Chondrocyte (in vitro differentiated cells): ENCODE data around the gene SLK. TPM values are rescaled to one million over a fixed set of nuclear protein-coding genes. Genes with fewer than 3 reads are reported as not detected.
A peak's percentile ranks its signal among the peaks of the same experiment; 100 is the strongest.

Experiments
- DNase-seq: peaks from one replicate; pipeline ENCODE4 v3.0.0; 2021; ENCODE audit warnings: mixed read lengths, low spot score
- H3K27ac Mint-ChIP-seq: one replicate; pipeline ENCODE4 v1.8.0; 2021; ENCODE audit warnings: mild to moderate bottlenecking, moderate library complexity, mixed read lengths; ENCODE audit not compliant: unreplicated experiment
- H3K27me3 Mint-ChIP-seq: 2 replicates; pipeline ENCODE4 v1.8.0; 2021; ENCODE audit warnings: low read depth, mixed read lengths
- H3K36me3 Mint-ChIP-seq: 2 replicates; pipeline ENCODE4 v1.8.0; 2021; ENCODE audit warnings: low read depth, mixed read lengths
- H3K4me1 Mint-ChIP-seq: 2 replicates; pipeline ENCODE4 v1.8.0; 2021; ENCODE audit warnings: low read depth, mild to moderate bottlenecking, mixed read lengths
- H3K4me3 Mint-ChIP-seq: one replicate; pipeline ENCODE4 v1.8.0; 2021; ENCODE audit warnings: mild to moderate bottlenecking, moderate library complexity, mixed read lengths; ENCODE audit not compliant: unreplicated experiment
- H3K9me3 Mint-ChIP-seq: 2 replicates; pipeline ENCODE4 v1.8.0; 2021; ENCODE audit warnings: low read depth, mixed read lengths
- CTCF ChIP-seq: fragments of 200-600 bp; sonication (generic); IDR thresholded peaks from 2 replicates; pipeline ENCODE4 v1.5.0; 2021; ENCODE audit warnings: antibody characterized with exemption, mild to moderate bottlenecking, moderate library complexity
- total RNA-seq: library from RNA; stranded (reverse); gene quantifications from 3 replicates; pipeline ENCODE4 v1.2.1, GENCODE V29; 2021

Gene SLK
- total RNA-seq, 1 donor from 2014 or later = 30.9 TPM

- H3K27ac Mint-ChIP-seq = peak overlapping the region; percentile 27
- H3K4me3 Mint-ChIP-seq = no peak overlapping the region
- DNase-seq = no peak
- peaks cover 1% of the 10 kb centered on the region for H3K36me3 Mint-ChIP-seq
- TF ChIP-seq CTCF = no peak
- peaks cover 5% of the 10 kb centered on the region for H3K9me3 Mint-ChIP-seq
- peaks cover 55% of the 10 kb centered on the region for H3K4me1 Mint-ChIP-seq
- no peaks in the 10 kb centered on the region for H3K27me3 Mint-ChIP-seq
Measured at GRCh38 chr10:103983367-103983911, 16.5 kb downstream of the SLK start.

GRCh38 chr10:103985726-103986125 is 18.8 kb downstream of the SLK start:
- H3K36me3 Mint-ChIP-seq = peaks cover 1% of the 10 kb centered on the region
- no peak overlapping the region for H3K4me3 Mint-ChIP-seq
- H3K4me1 Mint-ChIP-seq = peaks cover 61% of the 10 kb centered on the region
- no peak for DNase-seq
- H3K27ac Mint-ChIP-seq = no peak overlapping the region
- H3K27me3 Mint-ChIP-seq = no peaks in the 10 kb centered on the region
- no peak for TF ChIP-seq CTCF
- peaks cover 5% of the 10 kb centered on the region for H3K9me3 Mint-ChIP-seq

- no peak overlapping the region for H3K4me3 Mint-ChIP-seq
- peaks cover 63% of the 10 kb centered on the region for H3K4me1 Mint-ChIP-seq
- peaks cover 5% of the 10 kb centered on the region for H3K9me3 Mint-ChIP-seq
- no peak overlapping the region for H3K27ac Mint-ChIP-seq
- no peak for DNase-seq
- TF ChIP-seq CTCF = no peak
- H3K36me3 Mint-ChIP-seq = peaks cover 1% of the 10 kb centered on the region
- H3K27me3 Mint-ChIP-seq = no peaks in the 10 kb centered on the region
Measured at GRCh38 chr10:103986360-103986759, 19.4 kb downstream of the SLK start.

- no peak overlapping the region for H3K4me3 Mint-ChIP-seq
- no peaks in the 10 kb centered on the region for H3K27me3 Mint-ChIP-seq
- no peak for DNase-seq
- TF ChIP-seq CTCF = no peak
- peak overlapping the region; percentile 0 for H3K27ac Mint-ChIP-seq
- H3K4me1 Mint-ChIP-seq = peaks cover 33% of the 10 kb centered on the region
- peaks cover 5% of the 10 kb centered on the region for H3K36me3 Mint-ChIP-seq
- no peaks in the 10 kb centered on the region for H3K9me3 Mint-ChIP-seq
Measured at GRCh38 chr10:103990121-103990520, 23.2 kb downstream of the SLK start.

GRCh38 chr10:103990531-103990930 is 23.6 kb downstream of the SLK start:
- Mint-ChIP-seq H3K4me1 (peaks cover 29% of the 10 kb centered on the region), H3K27ac (no peak overlapping the region), H3K27me3 (no peaks in the 10 kb centered on the region), H3K36me3 (peaks cover 5% of the 10 kb centered on the region), H3K9me3 (no peaks in the 10 kb centered on the region), H3K4me3 (no peak overlapping the region)
- no peak for DNase-seq
- TF ChIP-seq CTCF = no peak
